GM12878 (cell line): Measurements from ENCODE around the gene SCYL1.

Experiments used
- TF ChIP-seq, protein P1 (sequence below): IDR thresholded peaks from 2 replicates; pipeline ENCODE4 v1.6.1; 2012; ENCODE audit warnings: low read depth, low read length, improper control_type of control experiment
- TF ChIP-seq, protein P2 (sequence below), 3 experiments: IDR thresholded peaks in 2 of 3; conservative IDR thresholded peaks in 1 of 3; 2 replicates each; pipeline ENCODE4 v1.5.1; 2011; ENCODE audit warnings: low read depth in 3 of 3, low read length in 3 of 3, mild to moderate bottlenecking in 3 of 3, control low read depth in 2 of 3, moderate library complexity in 2 of 3, inconsistent platforms in 1 of 3, mixed read lengths in 1 of 3; ENCODE audit not compliant: control insufficient read depth in 2 of 3, insufficient read depth in 1 of 3; ENCODE audit errors: extremely low read depth in 1 of 3

DNA sequence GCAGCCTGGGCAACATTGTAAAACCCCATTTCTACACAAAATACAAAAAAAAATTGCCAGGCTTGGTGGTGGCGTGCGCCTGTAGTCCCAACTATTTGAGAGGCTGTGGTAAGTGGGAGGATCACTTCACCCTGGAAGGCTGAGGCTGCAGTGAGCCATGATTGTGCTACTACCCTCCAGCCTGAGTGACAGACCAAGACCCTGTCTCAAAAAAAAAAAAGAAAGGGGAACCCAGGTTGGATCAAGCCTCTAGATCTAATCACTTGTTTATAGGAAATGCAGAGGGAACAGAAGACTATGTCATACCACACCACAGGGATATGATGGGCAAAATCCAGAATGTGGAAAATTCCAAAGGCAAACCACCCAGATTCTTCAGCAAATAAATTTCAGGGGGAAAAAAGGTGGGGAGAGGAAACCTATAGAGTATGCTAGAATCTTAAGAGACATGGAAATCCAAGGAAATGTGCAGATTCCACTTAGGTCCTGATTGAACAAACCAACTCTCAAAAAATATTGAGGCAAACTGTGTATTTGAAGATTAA, 42.5 kb upstream of the SCYL1 start:
- TF ChIP-seq, protein P1, sequence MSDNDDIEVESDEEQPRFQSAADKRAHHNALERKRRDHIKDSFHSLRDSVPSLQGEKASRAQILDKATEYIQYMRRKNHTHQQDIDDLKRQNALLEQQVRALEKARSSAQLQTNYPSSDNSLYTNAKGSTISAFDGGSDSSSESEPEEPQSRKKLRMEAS: no peak
- TF ChIP-seq, protein P2, sequence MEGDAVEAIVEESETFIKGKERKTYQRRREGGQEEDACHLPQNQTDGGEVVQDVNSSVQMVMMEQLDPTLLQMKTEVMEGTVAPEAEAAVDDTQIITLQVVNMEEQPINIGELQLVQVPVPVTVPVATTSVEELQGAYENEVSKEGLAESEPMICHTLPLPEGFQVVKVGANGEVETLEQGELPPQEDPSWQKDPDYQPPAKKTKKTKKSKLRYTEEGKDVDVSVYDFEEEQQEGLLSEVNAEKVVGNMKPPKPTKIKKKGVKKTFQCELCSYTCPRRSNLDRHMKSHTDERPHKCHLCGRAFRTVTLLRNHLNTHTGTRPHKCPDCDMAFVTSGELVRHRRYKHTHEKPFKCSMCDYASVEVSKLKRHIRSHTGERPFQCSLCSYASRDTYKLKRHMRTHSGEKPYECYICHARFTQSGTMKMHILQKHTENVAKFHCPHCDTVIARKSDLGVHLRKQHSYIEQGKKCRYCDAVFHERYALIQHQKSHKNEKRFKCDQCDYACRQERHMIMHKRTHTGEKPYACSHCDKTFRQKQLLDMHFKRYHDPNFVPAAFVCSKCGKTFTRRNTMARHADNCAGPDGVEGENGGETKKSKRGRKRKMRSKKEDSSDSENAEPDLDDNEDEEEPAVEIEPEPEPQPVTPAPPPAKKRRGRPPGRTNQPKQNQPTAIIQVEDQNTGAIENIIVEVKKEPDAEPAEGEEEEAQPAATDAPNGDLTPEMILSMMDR (IDR thresholded peaks at IDR 0.05 in 2 of 3, conservative IDR thresholded peaks at IDR 0.05 in 1 of 3; ENCODE audit: control insufficient read depth in 2 of 3, extremely low read depth in 1 of 3, insufficient read depth in 1 of 3, low read depth in 3 of 3, low read length in 3 of 3): no peak
